T-helper 2 cell treated with Interferon-gamma antibody and Interleukin-4, amounts not matched to agents 100 ng/mL and 5 ng/mL, for 36 hours (primary cell): ENCODE data around the gene TMEM91. TPM values are rescaled to one million over a fixed set of nuclear protein-coding genes. Genes with fewer than 3 reads are reported as not detected.
"Not testable (repeated sequence)": the region's sequence is repeated elsewhere in the genome, so short reads cannot be mapped to it uniquely, and the experiment has no call there.

Experiments used
- intact Hi-C: fragments of 100-400 bp; cut with micrococcal nuclease; formaldehyde crosslinking; loops from one replicate; pipeline ENCODE4 v1.15.1; 2023
- total RNA-seq: library from RNA; stranded (reverse); gene quantifications from 2 replicates; pipeline ENCODE4 v1.2.3, GENCODE V29; 2022

The TMEM91 gene
- total RNA-seq, 1 donor from 2014 or later, result 5.6 TPM

- intact Hi-C loops, result not testable (repeated sequence)
Measured at GRCh38 chr19:41408846-41409245, 32.5 kb downstream of the TMEM91 start.

- intact Hi-C loops, result no loop called here
Measured at GRCh38 chr19:41409288-41409687, 33.0 kb downstream of the TMEM91 start.

GRCh38 chr19:41410336-41411054 lies 34.2 kb downstream of the TMEM91 start:
- intact Hi-C loops, result no loop called here

- intact Hi-C loops, result no loop called here
Measured at GRCh38 chr19:41411100-41411967, 35.0 kb downstream of the TMEM91 start.

- intact Hi-C loops, result no loop called here
Measured at GRCh38 chr19:41411968-41412265, 35.6 kb downstream of the TMEM91 start.

GRCh38 chr19:41412953-41413352 lies 36.6 kb downstream of the TMEM91 start:
- intact Hi-C loops, result no loop called here

GRCh38 chr19:41413947-41414346 lies 37.6 kb downstream of the TMEM91 start:
- intact Hi-C loops, result no loop called here

GRCh38 chr19:41414461-41414860 lies 38.1 kb downstream of the TMEM91 start:
- intact Hi-C loops, result no loop called here

- intact Hi-C loops, result no loop called here
Measured at GRCh38 chr19:41415154-41415571, 38.8 kb downstream of the TMEM91 start.

- intact Hi-C loops, result no loop called here
Measured at GRCh38 chr19:41416194-41416674, 39.9 kb downstream of the TMEM91 start.

- intact Hi-C loops, result no loop called here
Measured at GRCh38 chr19:41420101-41420880, 44.0 kb downstream of the TMEM91 start.

GRCh38 chr19:41421314-41421713 lies 45.0 kb downstream of the TMEM91 start:
- intact Hi-C loops, result no loop called here

GRCh38 chr19:41421973-41422372 lies 45.6 kb downstream of the TMEM91 start:
- intact Hi-C loops, result no loop called here

GRCh38 chr19:41422456-41422855 lies 46.1 kb downstream of the TMEM91 start:
- intact Hi-C loops, result no loop called here

GRCh38 chr19:41422955-41423354 lies 46.6 kb downstream of the TMEM91 start:
- intact Hi-C loops, result no loop called here

- intact Hi-C loops, result no loop called here
Measured at GRCh38 chr19:41424335-41425173, 48.2 kb downstream of the TMEM91 start.

- intact Hi-C loops, result no loop called here
Measured at GRCh38 chr19:41425174-41426115, 49.1 kb downstream of the TMEM91 start.

- intact Hi-C loops, result no loop called here
Measured at GRCh38 chr19:41426116-41426841, 49.9 kb downstream of the TMEM91 start.
